HCT116 (cell line): ENCODE results near the gene PIGQ.

Experiments
- CBX3 ChIP-seq: IDR thresholded peaks from 2 replicates; pipeline ENCODE4 v1.6.1; 2012; ENCODE audit warnings: low read depth
- CEBPB ChIP-seq: IDR thresholded peaks from 2 replicates; pipeline ENCODE4 v1.6.1; 2012; ENCODE audit warnings: low read depth
- EZH2 ChIP-seq: fragments of 200-600 bp; sonication (generic); IDR thresholded peaks from 2 replicates; pipeline ENCODE4 v1.6.1; 2017; ENCODE audit warnings: antibody characterized with exemption, mixed run types
- POLR2A ChIP-seq: IDR thresholded peaks from 2 replicates; pipeline ENCODE4 v1.7.0; 2011; ENCODE audit warnings: borderline replicate concordance; ENCODE audit not compliant: insufficient read depth, insufficient read length; ENCODE audit errors: extremely low read depth
- POLR2AphosphoS5 ChIP-seq: IDR thresholded peaks from 2 replicates; pipeline ENCODE4 v1.6.1; 2011; ENCODE audit warnings: mild to moderate bottlenecking, low read depth, low read length, moderate library complexity
- SP1 ChIP-seq: IDR thresholded peaks from 2 replicates; pipeline ENCODE4 v1.6.1; 2012; ENCODE audit warnings: low read depth
- SRF ChIP-seq: IDR thresholded peaks from 2 replicates; pipeline ENCODE4 v1.6.1; 2012; ENCODE audit warnings: low read depth
- YY1 ChIP-seq: IDR thresholded peaks from 2 replicates; pipeline ENCODE4 v1.6.1; 2011; ENCODE audit warnings: low read length, low read depth, moderate library complexity, mild to moderate bottlenecking; ENCODE audit not compliant: insufficient replicate concordance; ENCODE audit errors: extremely low read depth
- TF ChIP-seq, protein P1 (sequence below), 3 experiments: fragments of 200-600 bp in 1 of 3; sonication (generic) in 1 of 3; IDR thresholded peaks in 2 of 3; conservative IDR thresholded peaks in 1 of 3; 2 replicates each; pipeline ENCODE4 v1.5.1; 2012 to 2017; ENCODE audit warnings: low read depth in 2 of 3, low read length in 2 of 3, antibody characterized with exemption in 1 of 3, borderline replicate concordance in 1 of 3, control low read depth in 1 of 3, mild to moderate bottlenecking in 1 of 3, mixed read lengths in 1 of 3, mixed run types in 1 of 3, moderate library complexity in 1 of 3; ENCODE audit not compliant: insufficient read depth in 1 of 3
- TF ChIP-seq, protein P2 (sequence below): IDR thresholded peaks from 2 replicates; pipeline ENCODE4 v1.6.1; 2012

GRCh38 chr16:585351-585750 is 15.6 kb downstream of the PIGQ start:
- TF ChIP-seq SRF = no peak
- TF ChIP-seq YY1 = no peak
- TF ChIP-seq, protein P1, sequence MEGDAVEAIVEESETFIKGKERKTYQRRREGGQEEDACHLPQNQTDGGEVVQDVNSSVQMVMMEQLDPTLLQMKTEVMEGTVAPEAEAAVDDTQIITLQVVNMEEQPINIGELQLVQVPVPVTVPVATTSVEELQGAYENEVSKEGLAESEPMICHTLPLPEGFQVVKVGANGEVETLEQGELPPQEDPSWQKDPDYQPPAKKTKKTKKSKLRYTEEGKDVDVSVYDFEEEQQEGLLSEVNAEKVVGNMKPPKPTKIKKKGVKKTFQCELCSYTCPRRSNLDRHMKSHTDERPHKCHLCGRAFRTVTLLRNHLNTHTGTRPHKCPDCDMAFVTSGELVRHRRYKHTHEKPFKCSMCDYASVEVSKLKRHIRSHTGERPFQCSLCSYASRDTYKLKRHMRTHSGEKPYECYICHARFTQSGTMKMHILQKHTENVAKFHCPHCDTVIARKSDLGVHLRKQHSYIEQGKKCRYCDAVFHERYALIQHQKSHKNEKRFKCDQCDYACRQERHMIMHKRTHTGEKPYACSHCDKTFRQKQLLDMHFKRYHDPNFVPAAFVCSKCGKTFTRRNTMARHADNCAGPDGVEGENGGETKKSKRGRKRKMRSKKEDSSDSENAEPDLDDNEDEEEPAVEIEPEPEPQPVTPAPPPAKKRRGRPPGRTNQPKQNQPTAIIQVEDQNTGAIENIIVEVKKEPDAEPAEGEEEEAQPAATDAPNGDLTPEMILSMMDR (IDR thresholded peaks at IDR 0.05 in 2 of 3, conservative IDR thresholded peaks at IDR 0.05 in 1 of 3; ENCODE audit: borderline replicate concordance in 1 of 3, insufficient read depth in 1 of 3, low read depth in 2 of 3, low read length in 2 of 3) = 0 out of 6 replicates have a peak, but pooled peaks of 1 of the 3 experiments have one; percentile 14
- TF ChIP-seq POLR2A = no peak
- TF ChIP-seq, protein P2, sequence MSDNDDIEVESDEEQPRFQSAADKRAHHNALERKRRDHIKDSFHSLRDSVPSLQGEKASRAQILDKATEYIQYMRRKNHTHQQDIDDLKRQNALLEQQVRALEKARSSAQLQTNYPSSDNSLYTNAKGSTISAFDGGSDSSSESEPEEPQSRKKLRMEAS = peak; percentile 34; the same call in 1 of the 2 replicates
- no peak for TF ChIP-seq EZH2
- no peak for TF ChIP-seq CEBPB
- TF ChIP-seq SP1 = no peak
- no peak for TF ChIP-seq POLR2AphosphoS5
- no peak for TF ChIP-seq CBX3
